ENCODE measurements around the gene MYORG. TPM values are rescaled to one million over a fixed set of nuclear protein-coding genes. Genes with fewer than 3 reads are reported as not detected.

The MYORG gene
- total RNA-seq, 1 donor from 2014 or later = 6.3 TPM

DNA sequence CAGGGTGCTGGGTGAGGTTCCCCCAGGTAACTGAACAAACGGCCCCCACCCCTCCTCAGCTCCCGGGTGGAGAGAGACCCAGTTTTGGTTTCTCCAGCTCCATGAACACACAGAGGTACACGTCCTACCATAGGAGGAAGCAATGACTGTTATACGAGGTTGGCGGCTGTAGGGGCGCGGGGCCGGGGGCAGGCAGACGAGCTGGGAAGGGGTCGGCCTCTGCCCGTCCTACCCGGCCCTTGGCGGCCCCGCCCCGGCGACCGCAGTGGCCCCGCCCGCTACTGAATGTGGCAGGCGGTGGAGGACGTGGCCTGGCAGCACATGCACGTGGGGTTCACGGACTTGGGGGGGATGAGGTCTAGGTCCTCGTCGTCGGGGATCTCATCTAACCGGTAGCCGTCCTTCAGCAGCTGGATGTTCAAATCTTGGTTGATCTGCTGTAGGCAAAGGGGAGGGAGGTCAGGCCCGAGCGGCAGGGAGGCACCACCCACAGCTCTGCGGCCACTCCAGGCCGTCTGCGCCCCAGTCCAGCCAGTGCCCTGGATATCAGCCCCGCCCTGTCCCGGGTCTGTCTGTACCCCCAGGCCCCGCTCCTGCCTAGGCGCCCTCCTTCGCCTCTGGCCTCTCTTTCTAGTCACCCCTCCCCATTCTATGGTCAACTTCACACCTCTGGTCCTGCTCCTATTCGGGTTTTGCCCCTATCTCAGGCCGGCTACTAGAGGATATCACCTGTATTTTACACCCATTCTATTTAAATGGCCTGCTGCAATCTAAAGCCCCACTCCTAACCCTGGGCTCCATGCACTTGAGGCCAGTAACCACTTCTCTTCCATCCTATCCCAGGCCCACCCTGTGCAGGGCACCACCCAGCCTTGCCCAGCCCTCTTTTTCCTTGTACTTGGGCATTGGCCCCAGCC is 24.2 kb upstream of the MYORG start:
- no peak overlapping the region for H3K4me3 ChIP-seq
- peaks cover 5% of the 10 kb centered on the region for H3K4me1 ChIP-seq
- H3K27me3 ChIP-seq (ENCODE audit: low read depth) = no peaks in the 10 kb centered on the region
- no peak overlapping the region for H3K27ac ChIP-seq (replicated peaks)
- no peak for DNase-seq
- intact Hi-C loops (cut with micrococcal nuclease) = loop anchor here (10.0 kb wide), 2 partner anchors 104 to 204 kb away; no protein-coding TSS in a partner anchor
- TF ChIP-seq, protein P1, sequence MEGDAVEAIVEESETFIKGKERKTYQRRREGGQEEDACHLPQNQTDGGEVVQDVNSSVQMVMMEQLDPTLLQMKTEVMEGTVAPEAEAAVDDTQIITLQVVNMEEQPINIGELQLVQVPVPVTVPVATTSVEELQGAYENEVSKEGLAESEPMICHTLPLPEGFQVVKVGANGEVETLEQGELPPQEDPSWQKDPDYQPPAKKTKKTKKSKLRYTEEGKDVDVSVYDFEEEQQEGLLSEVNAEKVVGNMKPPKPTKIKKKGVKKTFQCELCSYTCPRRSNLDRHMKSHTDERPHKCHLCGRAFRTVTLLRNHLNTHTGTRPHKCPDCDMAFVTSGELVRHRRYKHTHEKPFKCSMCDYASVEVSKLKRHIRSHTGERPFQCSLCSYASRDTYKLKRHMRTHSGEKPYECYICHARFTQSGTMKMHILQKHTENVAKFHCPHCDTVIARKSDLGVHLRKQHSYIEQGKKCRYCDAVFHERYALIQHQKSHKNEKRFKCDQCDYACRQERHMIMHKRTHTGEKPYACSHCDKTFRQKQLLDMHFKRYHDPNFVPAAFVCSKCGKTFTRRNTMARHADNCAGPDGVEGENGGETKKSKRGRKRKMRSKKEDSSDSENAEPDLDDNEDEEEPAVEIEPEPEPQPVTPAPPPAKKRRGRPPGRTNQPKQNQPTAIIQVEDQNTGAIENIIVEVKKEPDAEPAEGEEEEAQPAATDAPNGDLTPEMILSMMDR (IDR thresholded peaks at IDR 0.05; ENCODE audit: borderline replicate concordance) = no peak
- peaks cover 73% of the 10 kb centered on the region for H3K36me3 ChIP-seq
- H3K9me3 ChIP-seq (replicated peaks) = no peaks in the 10 kb centered on the region

DNA sequence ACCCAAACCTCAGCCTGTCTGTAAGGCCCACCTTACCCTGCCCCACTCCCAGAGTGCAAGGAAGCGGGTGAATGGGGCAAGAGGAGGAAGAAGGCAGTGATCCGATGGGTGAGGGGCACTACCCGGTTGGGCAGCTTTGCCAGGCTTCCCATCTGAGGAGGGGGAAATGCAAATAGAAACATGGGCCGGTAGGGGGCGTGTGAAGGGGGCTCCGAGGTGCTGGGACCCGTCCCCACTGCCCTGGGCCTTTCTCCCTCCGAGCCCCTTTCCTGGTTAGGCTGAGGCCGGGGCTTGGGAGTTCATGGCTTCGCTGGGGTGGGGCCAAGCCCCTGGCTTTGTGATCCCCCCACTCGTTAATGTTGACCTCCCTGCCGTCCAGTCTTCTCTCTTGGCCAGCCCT is 23.6 kb upstream of the MYORG start:
- H3K36me3 ChIP-seq = peaks cover 66% of the 10 kb centered on the region

DNA sequence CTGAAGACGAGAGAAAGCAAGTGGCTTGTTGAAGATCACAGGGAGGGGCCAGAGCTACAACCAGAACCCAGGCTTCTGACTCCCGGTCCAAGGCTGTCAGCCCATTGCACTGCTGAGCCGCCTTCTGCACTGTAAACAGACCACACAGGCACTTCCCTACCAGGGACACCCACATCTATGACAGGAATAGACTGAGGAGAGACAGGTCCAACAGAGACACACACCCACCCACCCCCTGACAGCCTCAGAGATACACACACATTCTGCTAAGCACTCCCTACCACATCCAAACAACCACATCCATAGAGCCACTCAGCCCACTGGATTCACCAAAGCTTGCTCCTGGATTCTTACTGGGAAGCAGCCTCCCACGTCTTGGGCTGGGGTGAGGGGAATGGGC is 23.0 kb upstream of the MYORG start:
- intact Hi-C loops (cut with micrococcal nuclease) = loop anchor here (10.0 kb wide), 2 partner anchors 105 to 205 kb away; no protein-coding TSS in a partner anchor
- H3K4me1 ChIP-seq = peaks cover 5% of the 10 kb centered on the region
- TF ChIP-seq, protein P1 (IDR thresholded peaks at IDR 0.05; ENCODE audit: borderline replicate concordance) = no peak

More for the DNA sequence above, 23.6 kb upstream of the MYORG start:
- Histone ChIP-seq H3K27me3 (ENCODE audit: low read depth) (no peaks in the 10 kb centered on the region), H3K9me3 (replicated peaks) (no peaks in the 10 kb centered on the region), H3K4me1 (peaks cover 5% of the 10 kb centered on the region), H3K27ac (replicated peaks) (no peak overlapping the region), H3K4me3 (no peak overlapping the region)
- TF ChIP-seq, protein P1 (IDR thresholded peaks at IDR 0.05; ENCODE audit: borderline replicate concordance) = no peak
- DNase-seq = no peak
- intact Hi-C loops (cut with micrococcal nuclease) = loop anchor here (10.0 kb wide), 2 partner anchors 105 to 205 kb away; no protein-coding TSS in a partner anchor

DNA sequence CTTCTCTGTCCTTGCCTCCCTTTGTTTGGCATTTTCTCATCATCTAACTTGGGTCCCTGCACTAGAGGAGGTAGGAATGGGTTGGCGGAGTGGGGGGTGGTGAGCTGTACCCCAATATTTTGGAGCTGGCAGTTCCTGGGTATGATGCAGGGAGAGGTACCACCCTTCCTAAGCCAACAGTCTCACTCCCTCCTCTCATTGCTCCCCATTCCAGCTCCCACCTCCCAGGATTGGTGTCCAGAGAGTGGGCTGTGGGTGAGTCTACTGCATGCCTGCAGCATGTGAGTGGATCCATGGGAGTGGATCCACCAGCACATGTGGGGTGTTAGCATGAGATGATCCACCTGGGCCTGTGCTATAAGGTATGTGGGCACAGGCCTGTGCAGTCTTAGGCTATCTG is 22.2 kb upstream of the MYORG start:
- intact Hi-C loops (cut with micrococcal nuclease) = no loop called here
- DNase-seq = no peak
- peaks cover 5% of the 10 kb centered on the region for H3K4me1 ChIP-seq
- no peaks in the 10 kb centered on the region for H3K27me3 ChIP-seq (ENCODE audit: low read depth)
- H3K9me3 ChIP-seq (replicated peaks) = no peaks in the 10 kb centered on the region
- H3K4me3 ChIP-seq = no peak overlapping the region
- H3K36me3 ChIP-seq = peaks cover 57% of the 10 kb centered on the region
- TF ChIP-seq, protein P1 (IDR thresholded peaks at IDR 0.05; ENCODE audit: borderline replicate concordance) = no peak
- no peak overlapping the region for H3K27ac ChIP-seq (replicated peaks)

More for the DNA sequence above, 23.0 kb upstream of the MYORG start:
- H3K36me3 ChIP-seq = peaks cover 61% of the 10 kb centered on the region
- no peak for DNase-seq
- H3K27ac ChIP-seq (replicated peaks) = no peak overlapping the region
- no peaks in the 10 kb centered on the region for H3K9me3 ChIP-seq (replicated peaks)
- H3K27me3 ChIP-seq (ENCODE audit: low read depth) = no peaks in the 10 kb centered on the region
- H3K4me3 ChIP-seq = no peak overlapping the region

DNA sequence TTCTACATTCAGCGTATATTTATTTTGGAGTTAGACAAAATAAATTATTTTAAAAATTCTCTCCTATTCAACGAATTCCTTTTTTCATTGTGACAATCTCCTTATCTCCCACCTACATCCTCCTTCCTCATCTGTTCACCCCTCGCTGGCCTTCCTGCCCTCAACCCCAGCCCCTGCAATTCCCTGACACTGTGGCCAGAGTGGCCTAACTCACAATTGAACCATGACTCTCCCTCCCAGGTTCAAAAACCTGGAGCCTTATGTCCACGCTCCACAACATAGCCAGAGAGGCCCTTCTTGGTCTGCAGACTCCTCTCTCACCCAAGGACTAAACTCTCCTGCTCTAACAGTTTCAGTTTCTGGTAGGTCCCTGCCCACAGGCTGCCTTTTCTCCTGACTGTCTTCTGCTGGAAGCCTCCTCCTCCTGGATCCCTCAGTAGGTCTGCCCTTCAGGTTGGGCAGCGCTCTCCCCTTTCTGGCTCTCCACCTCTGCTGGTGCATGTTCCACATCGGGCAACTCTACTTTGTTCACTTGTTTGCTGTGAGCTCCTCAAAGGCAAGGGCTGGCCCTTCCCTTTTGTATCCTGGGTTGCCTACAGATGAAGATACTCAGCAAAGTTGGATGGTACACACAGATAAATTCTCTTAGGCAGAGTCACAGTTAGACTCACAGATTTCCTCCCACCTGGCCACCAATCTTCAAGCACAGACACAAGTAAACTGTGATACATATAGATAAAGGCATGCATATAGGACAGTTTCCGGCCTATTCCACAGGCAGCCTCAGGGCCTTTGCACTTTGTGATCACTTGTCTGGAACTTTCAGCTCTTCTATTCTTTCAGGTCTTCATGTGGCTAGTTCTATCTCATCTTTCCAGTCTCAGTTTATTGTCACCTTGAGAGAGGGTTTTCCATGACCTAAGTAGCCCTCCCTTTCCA is 19.8 kb upstream of the MYORG start:
- Histone ChIP-seq H3K4me1 (no peaks in the 10 kb centered on the region), H3K9me3 (replicated peaks) (no peaks in the 10 kb centered on the region), H3K4me3 (no peak overlapping the region), H3K27me3 (ENCODE audit: low read depth) (no peaks in the 10 kb centered on the region), H3K36me3 (peaks cover 36% of the 10 kb centered on the region), H3K27ac (replicated peaks) (no peak overlapping the region)
- TF ChIP-seq, protein P1 (IDR thresholded peaks at IDR 0.05; ENCODE audit: borderline replicate concordance) = no peak
- intact Hi-C loops (cut with micrococcal nuclease) = no loop called here
- DNase-seq = no peak
